Left ventricle myocardium inferior (tissue), 1 donor: ENCODE results near the gene TCERG1L. TPM values are rescaled to one million over a fixed set of nuclear protein-coding genes. Genes with fewer than 3 reads are reported as not detected.

ENCODE experiments used
- DNase-seq: peaks from one replicate; pipeline ENCODE4 v3.0.0-alpha.2; 2020
- H3K27ac ChIP-seq: fragments of 200-600 bp; replicated peaks from 2 replicates; pipeline ENCODE4 v1.8.0; 2021
- H3K27me3 ChIP-seq: fragments of 200-600 bp; 2 replicates; pipeline ENCODE4 v1.8.0; 2021; ENCODE audit warnings: low read depth
- H3K36me3 ChIP-seq: fragments of 200-600 bp; 2 replicates; pipeline ENCODE4 v1.8.0; 2021
- H3K4me1 ChIP-seq: fragments of 200-600 bp; 2 replicates; pipeline ENCODE4 v1.8.0; 2021
- H3K4me3 ChIP-seq: fragments of 200-600 bp; 2 replicates; pipeline ENCODE4 v1.8.0; 2021; ENCODE audit warnings: mild to moderate bottlenecking, moderate library complexity
- H3K9me3 ChIP-seq: fragments of 200-600 bp; replicated peaks from 2 replicates; pipeline ENCODE4 v1.8.0; 2021
- CTCF ChIP-seq: fragments of 200-600 bp; IDR thresholded peaks from 2 replicates; pipeline ENCODE4 v1.8.0; 2021; ENCODE audit warnings: antibody characterized with exemption, mild to moderate bottlenecking, borderline replicate concordance
- intact Hi-C: fragments of 100-400 bp; cut with micrococcal nuclease; formaldehyde crosslinking; loops from one replicate; pipeline ENCODE4 v1.11.0; 2022
- total RNA-seq: library from RNA; stranded (reverse); fragmentation: NEBNext Ultra II Directional; extraction: Animal tissue kit (Norgen Biotek cat#: 25700); gene quantifications from one replicate; pipeline ENCODE4 v1.2.1, GENCODE V29; 2021
- donor health status: DM: no; HTN: yes; CAD: no; lungs with severe emphysema.

Gene TCERG1L
- total RNA-seq, 1 donor from 2014 or later, result not detected

- Histone ChIP-seq H3K9me3 (no peaks in the 10 kb centered on the region), H3K36me3 (no peaks in the 10 kb centered on the region), H3K4me3 (no peak overlapping the region), H3K27ac (no peak overlapping the region), H3K27me3 (peaks cover 88% of the 10 kb centered on the region), H3K4me1 (no peaks in the 10 kb centered on the region)
- no peak for DNase-seq
- TF ChIP-seq CTCF, result no peak
- intact Hi-C loops, result no loop called here
Observed at GRCh38 chr10:131320860-131321604, 9.5 kb upstream of the TCERG1L start.

GRCh38 chr10:131318814-131319213, 7.3 kb upstream of the TCERG1L start:
- no peak for TF ChIP-seq CTCF
- Histone ChIP-seq H3K4me1 (no peaks in the 10 kb centered on the region), H3K27me3 (peaks cover 99% of the 10 kb centered on the region), H3K4me3 (no peak overlapping the region), H3K9me3 (no peaks in the 10 kb centered on the region), H3K27ac (no peak overlapping the region), H3K36me3 (no peaks in the 10 kb centered on the region)
- intact Hi-C loops, result no loop called here
- DNase-seq, result no peak

- Histone ChIP-seq H3K9me3 (no peaks in the 10 kb centered on the region), H3K27me3 (peaks cover 99% of the 10 kb centered on the region)
Observed at GRCh38 chr10:131318291-131318690, 6.8 kb upstream of the TCERG1L start.

GRCh38 chr10:131316321-131317075, 5.0 kb upstream of the TCERG1L start:
- no peak for TF ChIP-seq CTCF
- intact Hi-C loops, result no loop called here
- no peaks in the 10 kb centered on the region for H3K36me3 ChIP-seq
- H3K9me3 ChIP-seq, result no peaks in the 10 kb centered on the region
- H3K4me3 ChIP-seq, result no peak overlapping the region
- no peak for DNase-seq
- H3K27me3 ChIP-seq, result peaks cover 98% of the 10 kb centered on the region
- peaks cover 6% of the 10 kb centered on the region for H3K4me1 ChIP-seq
- H3K27ac ChIP-seq, result no peak overlapping the region

More at GRCh38 chr10:131318291-131318690, 6.8 kb upstream of the TCERG1L start:
- intact Hi-C loops, result no loop called here
- no peak for TF ChIP-seq CTCF
- Histone ChIP-seq H3K27ac (no peak overlapping the region), H3K36me3 (no peaks in the 10 kb centered on the region), H3K4me1 (no peaks in the 10 kb centered on the region), H3K4me3 (no peak overlapping the region)
- DNase-seq, result no peak

GRCh38 chr10:131315344-131315743, 3.8 kb upstream of the TCERG1L start:
- no peak for TF ChIP-seq CTCF
- no peak overlapping the region for H3K4me3 ChIP-seq
- peaks cover 14% of the 10 kb centered on the region for H3K4me1 ChIP-seq
- peaks cover 98% of the 10 kb centered on the region for H3K27me3 ChIP-seq
- H3K9me3 ChIP-seq, result no peaks in the 10 kb centered on the region
- H3K27ac ChIP-seq, result no peak overlapping the region
- H3K36me3 ChIP-seq, result no peaks in the 10 kb centered on the region
- DNase-seq, result no peak
- intact Hi-C loops, result no loop called here
